HG02840 (cell line): Measurements from ENCODE around the gene ZBTB9.

Source experiments
- ATAC-seq: cut with Tn5 transposase; IDR thresholded peaks from one replicate; pipeline ENCODE4 v1.9.1; 2021; ENCODE audit warnings: mild to moderate bottlenecking, moderate library complexity, moderate number of reproducible peaks; ENCODE audit not compliant: unreplicated experiment, low FRiP score

Gene ZBTB9

GRCh38 chr6:33417903-33418689 is 36.3 kb upstream of the ZBTB9 start, which contains the start of gene CUTA:
Gene CUTA, minus strand, starts transcription at chr6:33418107. Its CDS starts 107 bp downstream, at chr6:33418000.
- peak; percentile 83 for ATAC-seq

- ATAC-seq = no peak
Measured at GRCh38 chr6:33418690-33419291, 35.6 kb upstream of the ZBTB9 start.

- no peak for ATAC-seq
Measured at GRCh38 chr6:33419580-33420490, 34.5 kb upstream of the ZBTB9 start, which contains the start of gene SYNGAP1. Gene SYNGAP1, plus strand, starts transcription at chr6:33420065. Its CDS starts 200 bp downstream, at chr6:33420265.

- ATAC-seq = no peak
Measured at GRCh38 chr6:33420491-33421343, 33.7 kb upstream of the ZBTB9 start.

- no peak for ATAC-seq
Measured at GRCh38 chr6:33421344-33421643, 33.1 kb upstream of the ZBTB9 start.

GRCh38 chr6:33423777-33424176 is 30.6 kb upstream of the ZBTB9 start:
- no peak for ATAC-seq

- ATAC-seq = no peak
Measured at GRCh38 chr6:33424855-33425667, 29.3 kb upstream of the ZBTB9 start.

GRCh38 chr6:33425668-33426577 is 28.5 kb upstream of the ZBTB9 start:
- no peak for ATAC-seq

- ATAC-seq = no peak
Measured at GRCh38 chr6:33426590-33427511, 27.5 kb upstream of the ZBTB9 start.

- ATAC-seq = no peak
Measured at GRCh38 chr6:33427585-33428223, 26.7 kb upstream of the ZBTB9 start.

GRCh38 chr6:33428224-33428965 is 26.0 kb upstream of the ZBTB9 start:
- ATAC-seq = no peak

- no peak for ATAC-seq
Measured at GRCh38 chr6:33428966-33429749, 25.2 kb upstream of the ZBTB9 start.

GRCh38 chr6:33429750-33430052 is 24.7 kb upstream of the ZBTB9 start:
- ATAC-seq = no peak

- no peak for ATAC-seq
Measured at GRCh38 chr6:33430334-33430733, 24.0 kb upstream of the ZBTB9 start.
